ENCODE measurements around the gene MARF1. TPM values are rescaled to one million over a fixed set of nuclear protein-coding genes. Genes with fewer than 3 reads are reported as not detected.
A peak's percentile ranks its signal among the peaks of the same experiment; 100 is the strongest.

Gene MARF1
- total and polyA plus RNA-seq, 9 of the 15 experiments (the other 6 are each of a cell fraction or from before 2014, with no cell fraction given), result 4.7 to 33.2 (median 11.7) TPM

- POLR2A ChIA-PET, result interaction anchor here (0.6 to 2.5 kb wide), 7 partner anchors 9 to 208 kb away, joined by 3 to 14 read pairs (median 7); no protein-coding TSS in a partner anchor
- Histone ChIP-seq H3K9ac (ENCODE audit: insufficient read depth in 1 of 2, low read depth in 2 of 2, low read length in 2 of 2) (peak overlapping the region in 1 of 2 experiments; percentile 17; a peak in 2 of 4 replicates), H3K27me3 (ENCODE audit: control insufficient read depth in 2 of 2, insufficient read depth in 2 of 2, low read length in 2 of 2) (no peaks in the 10 kb centered on the region), H3K9me3 (replicated peaks; ENCODE audit: control insufficient read depth, insufficient read depth, low read depth, low read length) (no peaks in the 10 kb centered on the region), H3K36me3 (ENCODE audit: control insufficient read depth, insufficient read depth, low read length) (peaks cover 24% of the 10 kb centered on the region), H3K27ac (ENCODE audit: extremely low read depth, low read depth, low read length) (peak overlapping the region; percentile 68), H4K20me1 (replicated peaks; ENCODE audit: control insufficient read depth, insufficient read depth, low read length) (peaks cover 11% of the 10 kb centered on the region), H3K4me2 (ENCODE audit: insufficient read depth, low read length) (peak overlapping the region; percentile 65), H3K4me1 (replicated peaks in 1 of 2; ENCODE audit: control insufficient read depth in 2 of 2, insufficient read depth in 2 of 2, low read length in 2 of 2) (peaks cover 14 to 25% of the 10 kb centered on the region in 2 experiments; a peak in 4 of 5 replicates), H3K4me3 (no peak overlapping the region), H3K9me1 (ENCODE audit: control insufficient read depth, insufficient read depth, low read length) (peaks cover 6% of the 10 kb centered on the region), H2AFZ (ENCODE audit: low read depth, low read length) (peak overlapping the region; percentile 37; the same call in 1 of the 2 replicates), H3K79me2 (ENCODE audit: control insufficient read depth, insufficient read depth, low read length) (peaks cover 65% of the 10 kb centered on the region)
- DNase-seq (ENCODE audit: extremely low read depth in 1 of 4, low spot score in 3 of 4) (peak in 1 of 4 experiments; percentile 47), ATAC-seq (peak; percentile 59), FAIRE-seq (peak; percentile 11)
- in situ Hi-C loops (cut with MboI) (no loop called here), intact Hi-C loops (cut with micrococcal nuclease) (no loop called here)
- TF ChIP-seq MEIS2 (IDR thresholded peaks at IDR 0.05; ENCODE audit: partially characterized antibody), result peak; percentile 56
- TF ChIP-seq ZNF384 (IDR thresholded peaks at IDR 0.05; ENCODE audit: low read depth, low read length), result peak; percentile 77
- TF ChIP-seq ZBTB40 (IDR thresholded peaks at IDR 0.05), result no peak
- TF ChIP-seq ZBTB40 (CRISPR knock-in tag; IDR thresholded peaks at IDR 0.05), result no peak
- peak; percentile 17; the same call in 1 of the 2 replicates for TF ChIP-seq CEBPB (tag; IDR thresholded peaks at IDR 0.05)
- BruUV-seq (replicated peaks), result no TSS peak
- CTCF ChIA-PET (ENCODE audit: low intra/inter-chr PET ratio), result no interaction called here
- 48% methylated on average over 5 of the region's 5 CpGs for WGBS (ENCODE audit: insufficient coverage, low coverage, missing lambda C conversion rate)
Observed at GRCh38 chr16:15660203-15660601, 17.2 kb upstream of the MARF1 start.
